Kidney epithelial cell (primary cell): ENCODE data around the gene FHDC1. TPM values are rescaled to one million over a fixed set of nuclear protein-coding genes. Genes with fewer than 3 reads are reported as not detected.

ENCODE experiments used
- DNase-seq: peaks from one replicate; pipeline ENCODE4 v3.0.0-alpha.2; 2010; ENCODE audit warnings: low read depth
- H3K27me3 ChIP-seq: 2 replicates; pipeline ENCODE4 v1.6.0; 2011; ENCODE audit warnings: low read length; ENCODE audit not compliant: control insufficient read depth, insufficient read depth
- H3K36me3 ChIP-seq: 2 replicates; pipeline ENCODE4 v1.5.1; 2011; ENCODE audit warnings: low read length; ENCODE audit not compliant: control insufficient read depth, insufficient read depth
- H3K4me3 ChIP-seq: 2 replicates; pipeline ENCODE4 v1.5.1; 2011; ENCODE audit warnings: low read depth, mild to moderate bottlenecking, control low read depth, low read length
- CTCF ChIP-seq: IDR thresholded peaks from 2 replicates; pipeline ENCODE4 v1.5.1; 2011; ENCODE audit warnings: mild to moderate bottlenecking, moderate library complexity, low read length, control low read depth, inconsistent platforms; ENCODE audit not compliant: insufficient read depth, poor library complexity, severe bottlenecking
- total RNA-seq: library from RNA; depleted of rRNA; stranded (reverse); fragments of >200 nt; gene quantifications from 2 replicates; pipeline ENCODE4 v1.2.3, GENCODE V29; 2015

FHDC1 gene
- total RNA-seq, 1 donor from 2014 or later = 3.1 TPM

DNA sequence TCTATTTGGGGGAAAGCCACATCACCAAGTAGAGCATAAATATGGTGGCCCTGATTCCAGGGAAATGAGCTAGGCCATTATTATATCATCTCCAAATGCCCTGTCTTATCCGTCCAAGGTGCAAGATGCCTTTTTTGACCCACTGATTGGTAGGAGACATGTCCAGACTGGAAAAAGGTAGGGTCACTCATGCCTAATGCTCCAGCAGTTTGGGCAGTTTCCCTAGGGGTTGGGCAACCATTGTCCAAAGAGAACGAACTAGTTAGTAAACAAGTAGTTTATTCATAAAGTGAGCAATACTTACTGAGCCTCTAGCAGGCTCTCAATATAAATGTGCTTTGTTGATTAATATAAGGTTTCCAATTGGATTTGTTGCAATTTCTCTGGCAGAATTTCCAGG lies 6.2 kb downstream of the FHDC1 start:
- H3K36me3 ChIP-seq = no peaks in the 10 kb centered on the region
- H3K27me3 ChIP-seq = peaks cover 8% of the 10 kb centered on the region
- no peak overlapping the region for H3K4me3 ChIP-seq
- TF ChIP-seq CTCF = no peak
- DNase-seq = no peak

DNA sequence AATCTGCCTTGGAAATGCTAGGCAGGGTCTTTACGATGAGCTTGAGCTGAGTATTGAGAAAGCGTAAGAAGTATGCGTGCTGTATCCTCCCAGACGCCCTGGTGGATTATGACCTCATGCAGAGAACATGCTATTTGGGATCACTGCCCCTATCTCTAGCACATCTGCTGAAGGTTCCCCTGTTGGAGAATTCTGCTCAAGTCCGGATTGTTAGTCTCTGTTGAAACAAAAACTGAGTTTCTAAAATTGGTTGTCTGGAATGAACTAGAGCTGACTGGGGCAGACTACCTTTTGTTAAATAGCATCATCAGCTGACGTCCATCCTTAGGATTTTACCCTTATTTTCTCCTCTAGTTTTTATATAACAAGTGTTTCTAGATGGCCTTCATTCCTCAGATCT lies 7.5 kb downstream of the FHDC1 start:
- H3K4me3 ChIP-seq = no peak overlapping the region
- H3K36me3 ChIP-seq = no peaks in the 10 kb centered on the region
- peaks cover 3% of the 10 kb centered on the region for H3K27me3 ChIP-seq
- TF ChIP-seq CTCF = no peak
- no peak for DNase-seq

- Histone ChIP-seq H3K36me3 (no peaks in the 10 kb centered on the region), H3K4me3 (no peak overlapping the region), H3K27me3 (no peaks in the 10 kb centered on the region)
- DNase-seq = no peak
- TF ChIP-seq CTCF = no peak
Measured at GRCh38 chr4:152944666-152945320, 8.7 kb downstream of the FHDC1 start.

DNA sequence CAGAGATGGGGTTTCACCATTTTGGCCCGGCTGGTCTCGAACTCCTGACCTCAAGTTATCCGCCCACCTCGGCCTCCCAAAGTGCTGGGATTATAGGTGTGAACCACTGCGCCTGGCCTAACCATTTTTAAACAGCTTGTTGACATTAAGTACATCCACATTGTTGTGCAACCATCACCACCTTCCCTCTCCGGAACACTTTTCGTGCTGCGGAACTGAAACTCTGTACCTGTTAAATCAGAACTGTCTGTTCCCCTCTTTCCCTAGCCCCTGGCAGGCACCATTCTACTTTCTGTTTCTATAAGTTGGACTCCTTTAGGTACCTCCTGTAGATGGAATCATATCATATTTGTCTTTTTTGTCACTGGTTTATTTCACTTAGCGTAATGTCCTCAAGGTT lies 9.5 kb downstream of the FHDC1 start:
- no peak for TF ChIP-seq CTCF
- no peak for DNase-seq
- no peaks in the 10 kb centered on the region for H3K27me3 ChIP-seq
- no peaks in the 10 kb centered on the region for H3K36me3 ChIP-seq
- H3K4me3 ChIP-seq = no peak overlapping the region

DNA sequence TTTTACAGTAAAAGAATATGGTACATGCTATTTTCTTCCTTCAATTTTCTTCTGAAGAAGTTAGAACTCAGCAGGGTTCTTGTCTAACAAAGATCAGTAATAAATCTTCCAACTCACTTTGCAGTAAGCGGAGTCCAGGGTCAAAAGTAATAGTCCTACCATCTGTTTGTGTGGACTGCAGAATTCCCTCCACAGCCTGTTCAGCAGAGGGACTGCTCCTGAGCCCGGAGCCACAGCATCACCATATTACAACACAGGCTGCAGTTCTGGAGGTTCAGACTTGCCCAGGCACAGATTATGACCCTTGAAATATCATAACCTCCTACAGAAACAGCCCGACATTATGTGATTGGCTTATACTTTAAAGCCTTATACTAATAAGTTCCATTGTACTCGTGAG lies 10.3 kb downstream of the FHDC1 start:
- DNase-seq = no peak
- Histone ChIP-seq H3K27me3 (no peaks in the 10 kb centered on the region), H3K36me3 (no peaks in the 10 kb centered on the region), H3K4me3 (no peak overlapping the region)
- TF ChIP-seq CTCF = no peak

DNA sequence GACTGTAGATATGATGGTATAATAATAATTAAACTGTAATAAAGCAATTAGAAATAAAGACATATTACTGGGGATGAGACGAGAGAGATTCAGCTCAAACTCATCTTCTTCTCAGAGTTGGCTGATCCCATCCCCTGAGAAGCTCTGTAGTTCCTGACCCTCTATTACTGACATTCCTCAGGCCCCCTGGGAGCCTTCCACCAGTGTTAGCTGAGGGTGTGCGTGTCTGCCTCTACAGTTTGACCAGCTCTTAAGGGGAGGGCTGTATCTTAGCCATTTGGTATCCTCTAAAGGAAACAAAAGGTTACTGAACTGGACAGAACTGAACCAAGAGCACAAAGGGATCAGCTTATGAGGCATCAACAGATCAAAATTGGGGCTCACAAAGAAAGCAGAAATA lies 11.2 kb downstream of the FHDC1 start:
- no peaks in the 10 kb centered on the region for H3K27me3 ChIP-seq
- H3K4me3 ChIP-seq = no peak overlapping the region
- no peak for DNase-seq
- TF ChIP-seq CTCF = no peak
- H3K36me3 ChIP-seq = no peaks in the 10 kb centered on the region
